GM21786 (cell line): ENCODE results near the gene RNF180.
"Not testable (repeated sequence)": the region's sequence is repeated elsewhere in the genome, so short reads cannot be mapped to it uniquely, and the experiment has no call there.

Experiments
- ATAC-seq: cut with Tn5 transposase; IDR thresholded peaks from one replicate; pipeline ENCODE4 v1.9.1; 2021; ENCODE audit not compliant: unreplicated experiment

RNF180 gene

GRCh38 chr5:64347309-64347708, 181.7 kb downstream of the RNF180 start:
- no peak for ATAC-seq

GRCh38 chr5:64364426-64364825, 198.8 kb downstream of the RNF180 start:
- ATAC-seq = no peak

GRCh38 chr5:64384765-64385164, 219.1 kb downstream of the RNF180 start:
- peak; percentile 89 for ATAC-seq

- no peak for ATAC-seq
Observed at GRCh38 chr5:64397552-64397951, 231.9 kb downstream of the RNF180 start.

GRCh38 chr5:64398735-64399134, 233.1 kb downstream of the RNF180 start:
- not testable (repeated sequence) for ATAC-seq

- ATAC-seq = not testable (repeated sequence)
Observed at GRCh38 chr5:64407103-64407825, 241.6 kb downstream of the RNF180 start.

- no peak for ATAC-seq
Observed at GRCh38 chr5:64417390-64417789, 251.7 kb downstream of the RNF180 start.

GRCh38 chr5:64418013-64418412, 252.4 kb downstream of the RNF180 start:
- no peak for ATAC-seq
